CD4-positive, alpha-beta T cell treated with Interleukin-12 subunit alpha and Interleukin-12 subunit beta, for 1 hour (primary cell): ENCODE results near the gene SLC27A2.

ENCODE experiments used
- DNase-seq: peaks from one replicate; pipeline ENCODE4 v3.0.0-alpha.2; 2020

The SLC27A2 gene

DNA sequence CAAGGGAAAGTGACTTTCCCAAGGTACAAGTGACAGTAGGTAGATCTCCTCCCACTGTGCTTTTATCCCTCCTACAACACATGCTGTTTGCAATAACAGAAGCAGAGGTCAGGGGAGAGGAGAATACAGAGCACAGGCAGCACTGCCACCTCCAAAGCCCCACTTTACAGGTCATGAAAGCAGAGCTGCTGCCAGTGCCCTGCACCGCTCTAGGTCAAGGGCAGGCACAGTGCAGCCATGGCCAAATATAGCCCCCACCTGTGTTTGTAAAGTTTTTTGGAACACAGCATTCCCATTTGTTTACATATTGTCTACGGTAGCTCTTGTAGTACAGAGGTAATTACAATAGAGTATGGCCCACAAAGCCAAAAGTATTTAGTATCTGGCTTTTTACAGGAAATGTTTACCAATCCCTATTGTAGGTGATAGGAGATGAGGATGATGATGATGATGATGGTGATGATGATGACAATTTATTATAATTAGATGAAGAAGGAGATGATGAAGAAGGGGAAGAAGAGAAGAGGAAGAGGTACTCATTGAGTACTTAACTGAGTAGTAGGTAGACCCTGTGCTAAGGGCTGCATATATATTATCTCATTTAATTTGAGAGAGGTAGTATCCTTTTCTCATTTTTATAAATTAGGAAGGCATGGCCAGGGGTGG, 63.1 kb downstream of the SLC27A2 start:
- DNase-seq, result no peak

- no peak for DNase-seq
These were observed 64.6 kb downstream of the SLC27A2 start for GRCh38 chr15:50246631-50247030.

DNA sequence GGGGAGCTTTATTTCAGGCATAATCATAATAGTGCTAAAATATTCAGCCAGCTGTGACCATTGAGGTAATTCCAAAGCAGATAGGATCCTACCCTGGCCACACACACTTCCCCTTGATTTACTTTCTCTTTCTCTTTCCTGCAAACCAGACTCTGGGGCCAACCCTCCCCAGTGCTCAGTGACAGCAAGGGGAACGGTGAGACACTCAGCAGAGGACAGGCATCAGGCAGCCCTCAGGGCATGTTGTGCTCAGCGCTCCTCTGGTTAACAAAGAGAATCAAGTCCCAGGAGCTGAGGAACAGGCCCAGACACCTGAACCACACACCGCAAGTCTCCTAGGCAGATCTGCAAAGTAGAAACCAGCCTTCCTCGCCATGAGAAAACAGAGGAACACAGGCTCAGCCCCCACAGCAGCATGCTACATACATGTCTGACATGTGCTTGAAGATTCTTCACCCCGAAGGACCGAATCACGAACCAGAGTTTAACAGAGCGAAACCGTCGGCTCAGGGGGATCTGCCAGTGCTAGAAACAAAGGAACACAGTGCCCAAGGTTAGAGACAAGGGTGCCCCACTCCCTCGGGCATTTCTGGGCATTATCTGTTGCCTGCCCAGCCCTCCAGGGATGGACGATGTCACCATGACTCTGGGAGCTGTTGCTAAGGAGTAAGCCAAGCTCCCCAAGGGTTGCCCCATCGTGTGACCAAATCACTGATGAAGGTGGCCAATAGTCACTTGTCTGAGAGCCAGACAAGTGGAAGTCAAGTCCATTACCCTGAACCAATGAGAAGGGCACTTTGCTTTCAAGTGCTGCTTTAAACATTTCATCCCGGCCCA, 66.0 kb downstream of the SLC27A2 start:
- peak; percentile 52 for DNase-seq

GRCh38 chr15:50248994-50249582, 67.1 kb downstream of the SLC27A2 start:
- DNase-seq, result no peak

- no peak for DNase-seq
These were observed 67.7 kb downstream of the SLC27A2 start for GRCh38 chr15:50249704-50250103.

GRCh38 chr15:50250760-50251394, 68.9 kb downstream of the SLC27A2 start:
- DNase-seq, result no peak

DNA sequence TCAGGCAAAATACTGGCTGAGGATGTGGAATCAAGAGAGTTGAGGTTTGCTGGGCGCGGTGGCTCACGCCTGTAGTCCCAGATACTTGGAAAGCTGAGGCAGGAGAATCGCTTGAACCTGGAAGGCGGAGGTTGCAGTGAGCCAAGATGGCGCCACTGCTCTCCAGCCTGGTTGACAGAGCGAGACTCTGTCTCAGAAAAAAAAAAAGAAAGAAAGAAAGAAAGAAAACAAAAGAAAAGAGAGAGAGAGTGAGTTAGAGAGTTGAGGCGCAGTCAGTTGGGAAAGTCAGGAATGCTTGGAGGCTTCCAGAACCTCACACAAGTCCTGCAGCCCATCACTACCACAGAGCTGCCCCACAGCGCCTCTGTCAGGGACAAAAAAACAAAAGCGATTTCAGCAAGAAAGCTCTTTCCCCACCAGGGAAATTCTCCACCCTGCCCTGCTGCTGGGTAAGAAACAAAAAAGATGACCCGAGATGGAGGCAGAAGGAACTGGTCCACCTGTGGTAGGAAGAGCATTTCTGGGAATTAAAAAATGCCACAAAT, 69.7 kb downstream of the SLC27A2 start:
- no peak for DNase-seq

- DNase-seq, result no peak
These were observed 70.6 kb downstream of the SLC27A2 start for GRCh38 chr15:50252556-50252955.

GRCh38 chr15:50256188-50257041, 74.4 kb downstream of the SLC27A2 start:
- DNase-seq, result no peak

GRCh38 chr15:50257332-50257731, 75.3 kb downstream of the SLC27A2 start:
- DNase-seq, result no peak

- DNase-seq, result no peak
These were observed 75.9 kb downstream of the SLC27A2 start for GRCh38 chr15:50257924-50258323.

DNA sequence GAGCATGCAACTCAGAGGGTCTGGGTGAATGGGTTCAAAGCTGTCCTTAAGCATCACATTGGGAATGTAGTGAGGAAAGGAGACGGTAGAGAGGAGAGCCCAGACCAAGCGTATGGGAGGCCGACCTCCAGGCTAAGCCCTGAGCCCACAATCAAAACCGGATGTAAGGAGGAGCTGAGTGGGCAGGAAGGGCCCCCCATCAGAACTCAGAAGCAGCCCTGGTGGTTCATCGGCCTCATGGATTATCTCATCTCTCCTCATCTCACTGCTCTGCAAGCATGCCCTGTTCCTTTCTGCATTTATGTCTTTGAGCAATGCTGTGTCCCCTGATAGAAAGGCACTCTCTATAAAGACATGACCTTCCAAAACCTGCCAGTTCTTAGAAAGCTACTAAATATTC, 77.3 kb downstream of the SLC27A2 start:
- no peak for DNase-seq

- DNase-seq, result no peak
These were observed 79.0 kb downstream of the SLC27A2 start for GRCh38 chr15:50260969-50261496.

- DNase-seq, result peak; percentile 13
These were observed 80.0 kb downstream of the SLC27A2 start for GRCh38 chr15:50261981-50262380.

DNA sequence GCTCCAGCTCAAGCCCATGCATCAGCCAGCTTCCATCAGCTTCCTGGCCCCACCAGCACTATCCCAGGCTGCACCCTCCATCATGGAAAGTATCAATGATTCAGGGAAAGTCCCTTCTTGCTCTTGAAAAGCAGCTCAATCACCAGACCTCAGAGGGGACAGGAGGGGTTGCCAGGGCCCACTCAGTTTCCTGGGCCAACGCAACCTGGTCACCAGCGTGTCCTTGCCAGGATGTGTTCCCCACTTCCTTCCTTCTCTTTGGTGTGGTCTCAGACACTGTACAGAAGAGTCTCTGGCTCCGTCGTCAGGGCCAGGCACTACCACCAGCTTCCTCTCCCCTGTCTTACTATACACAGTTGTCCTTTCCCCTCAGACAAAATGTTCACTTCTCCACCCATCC, 80.5 kb downstream of the SLC27A2 start:
- DNase-seq, result peak; percentile 46

GRCh38 chr15:50265620-50266019, 83.6 kb downstream of the SLC27A2 start, which contains the start of gene HDC:
TSS of gene HDC (minus strand) at chr15:50265726. CDS start at chr15:50265623, 103 bp downstream.
- no peak for DNase-seq

DNA sequence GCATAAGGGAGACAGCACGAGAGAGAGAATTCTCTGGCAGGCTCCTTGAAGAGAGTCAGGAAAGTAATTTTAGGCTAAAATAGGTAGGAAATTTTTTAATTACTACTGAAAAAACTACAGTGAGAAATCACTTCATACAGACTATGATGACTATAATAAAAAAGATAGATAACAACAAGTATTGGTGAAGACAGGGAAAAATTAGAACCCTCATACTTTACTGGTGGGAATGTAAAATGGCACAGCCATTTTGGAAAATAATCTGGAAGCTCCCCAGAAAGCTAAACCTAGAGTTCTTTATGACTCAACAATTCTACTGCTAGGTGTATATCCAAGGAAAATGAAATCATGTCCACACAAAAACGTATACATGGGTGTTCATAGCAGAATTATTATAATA, 85.6 kb downstream of the SLC27A2 start:
- DNase-seq, result no peak

GRCh38 chr15:50275091-50275490, 93.1 kb downstream of the SLC27A2 start:
- DNase-seq, result no peak

GRCh38 chr15:50275908-50276307, 93.9 kb downstream of the SLC27A2 start:
- no peak for DNase-seq

DNA sequence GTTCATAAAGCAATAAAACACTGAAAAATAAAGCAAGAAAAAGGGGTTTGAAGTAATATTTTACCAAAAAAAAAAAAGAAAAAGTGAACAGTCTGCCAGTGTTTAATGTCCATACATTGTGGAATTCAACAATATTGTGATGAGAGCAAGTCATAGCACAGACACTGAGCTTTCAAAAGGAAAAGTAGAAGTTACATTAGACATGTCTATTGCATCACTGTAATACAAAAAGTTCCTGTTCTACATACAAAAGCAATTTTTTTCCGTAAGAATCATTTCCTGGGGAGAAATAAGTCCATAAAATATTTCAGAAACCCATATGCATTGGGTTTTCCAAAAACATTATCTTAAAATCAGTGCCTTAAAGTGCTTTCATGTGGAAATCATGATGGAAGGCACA, 95.4 kb downstream of the SLC27A2 start:
- no peak for DNase-seq

- no peak for DNase-seq
These were observed 96.5 kb downstream of the SLC27A2 start for GRCh38 chr15:50278496-50278895.

- no peak for DNase-seq
These were observed 98.3 kb downstream of the SLC27A2 start for GRCh38 chr15:50280271-50280670.
